Fibroblast of villous mesenchyme (primary cell): ENCODE measurements around the gene SLC16A2. TPM values are rescaled to one million over a fixed set of nuclear protein-coding genes. Genes with fewer than 3 reads are reported as not detected.

Experiments
- DNase-seq: peaks from one replicate; pipeline ENCODE4 v3.0.0-alpha.2; 2010; ENCODE audit warnings: low read depth
- H3K4me3 ChIP-seq: 2 replicates; pipeline ENCODE4 v1.5.1; 2011; ENCODE audit warnings: low read depth, mild to moderate bottlenecking, low read length
- total RNA-seq: library from RNA; depleted of rRNA; stranded (reverse); fragments of >200 nt; gene quantifications from 2 replicates; pipeline ENCODE4 v1.2.3, GENCODE V29; 2012
- TF ChIP-seq, protein P1 (sequence below): IDR thresholded peaks from 2 replicates; pipeline ENCODE4 v1.5.1; 2012; ENCODE audit warnings: low read depth, mild to moderate bottlenecking, low read length; ENCODE audit not compliant: insufficient read depth

Gene SLC16A2
- total RNA-seq, 1 donor = 10.8 TPM

DNA sequence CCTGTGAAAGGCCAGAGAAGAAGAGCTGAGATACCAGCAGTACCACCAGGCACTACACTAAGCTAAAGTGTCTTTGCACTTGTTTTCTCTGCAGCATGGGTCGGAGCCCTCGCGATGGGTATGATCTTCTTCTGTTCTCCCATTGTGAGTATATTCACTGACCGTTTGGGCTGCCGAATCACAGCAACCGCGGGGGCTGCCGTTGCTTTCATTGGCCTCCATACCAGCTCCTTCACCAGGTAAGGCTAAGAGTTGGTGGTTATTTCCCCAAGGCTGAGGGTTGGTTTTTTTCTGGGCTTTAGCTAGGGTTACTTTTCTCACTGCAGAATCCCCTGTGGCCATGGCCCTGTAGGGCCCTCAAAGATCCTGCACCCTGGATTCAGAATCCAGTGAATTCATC, 99.6 kb downstream of the SLC16A2 start:
- DNase-seq = no peak
- H3K4me3 ChIP-seq = no peak overlapping the region
- TF ChIP-seq, protein P1, sequence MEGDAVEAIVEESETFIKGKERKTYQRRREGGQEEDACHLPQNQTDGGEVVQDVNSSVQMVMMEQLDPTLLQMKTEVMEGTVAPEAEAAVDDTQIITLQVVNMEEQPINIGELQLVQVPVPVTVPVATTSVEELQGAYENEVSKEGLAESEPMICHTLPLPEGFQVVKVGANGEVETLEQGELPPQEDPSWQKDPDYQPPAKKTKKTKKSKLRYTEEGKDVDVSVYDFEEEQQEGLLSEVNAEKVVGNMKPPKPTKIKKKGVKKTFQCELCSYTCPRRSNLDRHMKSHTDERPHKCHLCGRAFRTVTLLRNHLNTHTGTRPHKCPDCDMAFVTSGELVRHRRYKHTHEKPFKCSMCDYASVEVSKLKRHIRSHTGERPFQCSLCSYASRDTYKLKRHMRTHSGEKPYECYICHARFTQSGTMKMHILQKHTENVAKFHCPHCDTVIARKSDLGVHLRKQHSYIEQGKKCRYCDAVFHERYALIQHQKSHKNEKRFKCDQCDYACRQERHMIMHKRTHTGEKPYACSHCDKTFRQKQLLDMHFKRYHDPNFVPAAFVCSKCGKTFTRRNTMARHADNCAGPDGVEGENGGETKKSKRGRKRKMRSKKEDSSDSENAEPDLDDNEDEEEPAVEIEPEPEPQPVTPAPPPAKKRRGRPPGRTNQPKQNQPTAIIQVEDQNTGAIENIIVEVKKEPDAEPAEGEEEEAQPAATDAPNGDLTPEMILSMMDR = no peak

DNA sequence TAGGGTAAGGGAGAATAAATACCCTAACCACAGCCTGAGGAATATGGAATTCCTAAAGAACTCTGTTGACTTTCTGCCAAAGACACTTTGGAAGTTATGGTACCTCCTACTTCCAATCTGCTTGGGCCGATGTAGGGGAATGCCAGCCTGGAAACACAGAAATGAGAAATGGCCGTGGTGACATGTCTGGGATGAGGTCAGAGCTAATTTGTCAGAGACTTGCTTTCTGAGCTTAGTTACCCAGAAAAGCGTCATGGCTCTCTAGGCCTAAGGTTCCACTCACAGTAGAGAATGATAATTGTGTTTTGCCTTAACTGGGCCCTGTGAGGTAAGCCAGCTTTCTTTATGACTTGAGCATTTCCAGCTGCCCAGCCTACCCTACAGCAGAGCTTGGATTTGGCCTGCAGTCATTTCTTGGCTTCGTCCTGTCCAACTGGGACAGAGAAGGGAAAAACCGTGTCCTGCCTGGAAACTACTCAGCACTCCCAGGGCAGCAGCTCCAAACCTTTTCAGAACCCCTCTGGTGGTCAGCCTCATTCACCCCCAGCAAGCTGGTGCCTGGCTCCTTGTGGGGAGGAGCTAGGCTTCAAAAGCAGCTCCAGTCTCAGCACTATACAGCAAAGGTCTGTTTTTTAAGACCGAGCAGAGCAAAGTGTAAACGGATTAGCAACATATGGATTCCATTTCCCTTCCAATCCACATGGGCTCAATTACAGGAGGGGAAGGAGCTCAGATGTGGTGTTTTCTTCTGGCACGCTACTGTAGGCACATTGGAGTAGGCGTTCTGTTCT, 100.9 kb downstream of the SLC16A2 start:
- peak; percentile 35 for DNase-seq
- H3K4me3 ChIP-seq = no peak overlapping the region
- TF ChIP-seq, protein P1 = no peak

DNA sequence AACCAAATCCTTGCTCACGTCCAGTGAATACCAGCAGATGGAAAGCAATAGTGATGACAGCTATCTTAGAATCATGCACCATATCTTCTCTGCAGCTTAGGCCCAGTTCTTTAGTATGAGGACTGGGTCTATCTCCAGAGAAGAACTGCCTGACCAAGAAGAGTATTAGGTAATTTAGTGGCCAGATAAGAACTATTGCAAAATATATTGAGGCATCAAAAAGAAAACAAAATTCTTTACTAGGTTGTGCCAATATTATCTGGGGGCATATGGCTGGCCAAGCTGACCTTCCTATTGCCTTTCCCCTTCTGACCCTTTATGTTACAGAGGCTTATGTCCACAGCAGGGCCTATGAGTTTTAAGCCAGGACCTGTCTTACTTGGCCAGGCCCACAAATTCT, 101.9 kb downstream of the SLC16A2 start:
- H3K4me3 ChIP-seq = no peak overlapping the region
- DNase-seq = peak; percentile 49
- TF ChIP-seq, protein P1 = no peak

DNA sequence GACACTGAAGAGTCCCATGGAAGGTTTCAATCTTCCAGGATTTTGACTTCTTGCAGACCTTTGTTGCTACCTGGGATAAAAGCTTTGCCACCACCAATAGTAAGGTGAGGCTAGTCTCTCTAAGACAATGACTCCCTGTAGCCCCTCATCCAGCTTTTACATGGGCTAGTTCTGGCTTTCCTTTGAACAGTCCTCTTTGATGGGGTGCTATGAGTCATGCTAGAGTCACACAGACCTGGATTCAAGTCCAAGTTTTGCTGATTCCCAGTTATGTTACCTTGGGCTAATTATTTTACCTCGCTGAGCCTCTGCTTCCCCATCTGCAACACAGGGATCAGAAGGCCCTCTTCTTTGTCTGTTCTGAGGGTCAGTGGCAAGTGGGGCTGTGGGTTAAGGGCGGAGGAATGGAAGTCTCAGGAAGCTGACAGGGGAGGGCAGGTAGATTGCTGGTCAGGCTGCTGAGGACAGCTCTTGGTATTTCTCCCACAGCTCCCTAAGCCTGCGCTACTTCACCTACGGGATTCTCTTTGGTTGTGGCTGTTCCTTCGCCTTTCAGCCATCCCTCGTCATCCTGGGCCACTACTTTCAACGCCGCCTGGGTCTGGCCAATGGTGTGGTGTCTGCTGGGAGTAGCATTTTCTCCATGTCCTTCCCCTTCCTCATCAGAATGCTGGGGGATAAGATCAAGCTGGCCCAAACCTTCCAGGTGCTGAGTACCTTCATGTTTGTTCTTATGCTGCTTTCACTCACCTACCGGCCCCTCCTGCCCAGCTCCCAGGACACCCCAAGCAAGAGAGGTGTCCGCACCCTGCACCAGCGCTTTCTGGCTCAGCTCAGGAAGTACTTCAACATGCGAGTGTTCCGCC, 102.8 kb downstream of the SLC16A2 start:
- H3K4me3 ChIP-seq = no peak overlapping the region
- TF ChIP-seq, protein P1 = no peak
- no peak for DNase-seq

DNA sequence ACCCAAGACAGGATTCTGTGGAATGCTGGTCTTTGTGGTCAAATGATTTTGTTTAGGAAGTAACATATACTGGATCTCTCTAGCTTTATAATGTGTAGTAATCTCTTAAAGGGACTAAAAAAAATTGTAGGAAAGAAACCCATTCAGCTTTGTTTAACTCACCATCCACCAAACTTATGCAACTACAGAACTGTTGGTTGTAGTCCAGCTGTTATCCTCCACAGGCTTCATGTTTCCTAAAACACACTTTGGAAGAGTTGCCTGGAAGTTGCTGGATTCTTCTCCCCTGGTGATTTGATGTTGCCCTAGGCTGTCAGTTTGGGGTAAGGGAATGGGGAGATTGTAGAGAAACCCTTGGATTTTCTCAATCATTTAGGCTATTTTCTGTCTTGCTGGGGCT, 103.8 kb downstream of the SLC16A2 start:
- DNase-seq = peak; percentile 16
- TF ChIP-seq, protein P1 = no peak
- H3K4me3 ChIP-seq = no peak overlapping the region

DNA sequence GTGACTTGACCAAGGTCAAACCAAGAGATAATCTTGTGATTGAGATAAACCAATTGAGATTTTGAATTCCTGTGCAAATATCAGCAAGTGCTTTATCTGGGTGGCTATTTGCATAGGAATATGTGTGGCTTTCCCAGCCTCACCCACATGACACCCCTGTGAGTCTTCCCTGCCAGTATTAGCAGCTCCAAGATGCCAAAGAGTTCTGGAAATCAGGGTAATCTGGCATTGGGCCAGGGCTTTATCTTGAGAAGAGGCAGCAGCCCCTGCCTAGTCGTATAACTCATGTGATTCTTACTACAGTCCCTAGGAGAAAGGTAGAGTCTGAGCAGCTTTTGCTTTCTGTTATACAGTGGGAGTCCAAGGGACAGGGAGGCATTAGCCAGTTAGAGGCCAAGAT, 105.5 kb downstream of the SLC16A2 start:
- TF ChIP-seq, protein P1 = no peak
- peak; percentile 2 for DNase-seq
- no peak overlapping the region for H3K4me3 ChIP-seq
